Brain pericyte (primary cell): ENCODE data around the gene CFAP61.
"Not testable (repeated sequence)": the region's sequence is repeated elsewhere in the genome, so short reads cannot be mapped to it uniquely, and the experiment has no call there.

ENCODE experiments used
- DNase-seq: peaks from one replicate; pipeline ENCODE4 v3.0.0-alpha.2; 2012; ENCODE audit warnings: low read depth, low spot score

Gene CFAP61

DNA sequence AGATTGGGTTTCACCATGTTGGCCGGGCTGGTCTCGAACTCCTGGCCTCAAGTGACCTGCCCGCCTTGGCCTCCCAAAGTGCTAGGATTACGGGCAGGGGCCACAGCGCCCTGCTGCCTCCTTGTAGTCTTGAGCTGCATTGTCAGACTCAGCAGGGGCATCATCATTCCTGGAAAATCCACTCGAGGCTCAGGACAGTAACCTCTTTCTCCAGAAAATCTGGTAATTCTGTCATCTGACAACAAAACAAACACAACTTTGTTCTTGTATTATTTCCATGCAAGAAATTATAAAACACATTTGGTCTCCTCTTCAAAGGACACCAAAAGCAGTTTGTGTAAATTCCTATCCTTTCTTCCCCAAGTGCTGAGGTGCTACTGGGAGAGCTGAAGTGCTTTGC, 178.4 kb downstream of the CFAP61 start:
- no peak for DNase-seq

DNA sequence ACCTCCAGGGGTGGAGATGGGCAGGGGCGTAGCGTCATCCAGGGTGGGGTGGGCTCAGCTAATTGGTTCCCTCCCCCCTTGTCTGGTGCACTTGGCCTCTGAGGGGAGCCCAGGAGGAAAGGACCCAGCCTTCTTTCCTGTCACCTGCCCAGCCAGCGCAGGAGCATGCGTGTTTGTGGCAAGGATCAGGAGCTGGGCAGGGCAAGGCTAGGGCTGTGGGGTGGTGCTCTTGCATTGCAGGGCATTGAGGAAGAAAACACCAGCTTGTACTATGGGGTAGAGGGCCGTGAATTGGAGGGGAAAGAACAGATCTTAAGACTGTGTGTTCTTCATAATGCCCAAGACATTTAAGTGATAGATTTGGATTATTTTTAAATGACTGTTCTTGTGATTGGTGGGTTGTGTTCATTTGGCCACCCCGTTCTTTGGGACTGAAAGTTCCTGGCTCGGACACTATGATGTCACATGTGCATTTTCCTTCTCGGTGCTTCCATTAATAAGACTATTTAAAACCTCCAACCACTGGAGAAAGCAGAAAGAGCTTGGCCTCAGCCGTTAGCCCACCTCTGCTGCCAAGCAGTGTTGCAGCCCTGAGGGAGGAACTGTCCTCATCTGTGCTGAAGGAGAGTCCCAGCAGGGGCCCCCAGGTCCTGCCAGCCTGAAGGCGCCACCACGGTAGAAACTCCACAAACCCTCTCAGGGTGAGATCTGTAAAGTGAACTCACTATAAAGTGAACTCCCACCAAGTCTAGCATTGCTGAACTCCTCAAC, 179.4 kb downstream of the CFAP61 start:
- DNase-seq = no peak

DNA sequence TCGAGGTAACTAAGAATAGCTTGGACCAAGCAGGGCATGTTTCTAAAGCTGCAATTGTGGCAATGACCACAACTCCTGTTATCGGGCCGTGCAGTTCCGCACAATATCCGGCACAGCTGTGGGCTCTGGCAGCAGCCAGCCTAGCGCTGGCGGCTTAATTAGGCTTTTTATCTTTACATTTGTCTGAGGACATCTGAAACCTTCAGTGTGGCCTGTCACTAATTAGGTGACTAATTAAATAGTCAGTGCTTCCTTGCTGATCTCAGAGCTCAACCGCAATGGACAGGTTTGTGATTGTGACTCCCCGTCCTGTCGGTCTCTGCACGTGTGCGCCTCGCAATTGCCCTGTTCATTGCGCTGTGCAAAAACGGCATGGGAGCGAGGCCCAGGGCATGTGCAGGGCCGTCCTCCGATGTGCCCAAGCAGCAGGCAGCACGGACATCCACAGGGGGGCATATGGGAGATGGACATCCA, 180.7 kb downstream of the CFAP61 start:
- no peak for DNase-seq

DNA sequence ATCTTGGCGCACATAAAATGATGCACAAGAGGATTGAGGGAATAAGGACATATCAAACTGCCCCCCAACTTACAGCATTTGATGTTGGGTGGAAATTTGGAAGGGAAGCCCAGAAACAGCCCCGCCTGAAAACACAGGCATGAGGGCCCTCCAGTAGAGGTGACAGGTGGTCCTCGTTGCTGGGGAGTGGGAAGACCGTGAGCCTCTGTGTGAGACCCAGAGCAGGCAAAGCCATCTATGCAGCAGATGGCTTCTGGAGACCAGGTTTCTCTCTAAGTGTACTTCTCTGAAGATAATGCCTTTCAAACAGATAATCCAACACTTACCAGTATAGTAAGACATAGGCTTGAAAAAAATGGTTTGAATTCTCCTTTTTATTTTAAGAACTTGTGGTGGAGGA, 183.3 kb downstream of the CFAP61 start:
- DNase-seq = no peak

DNA sequence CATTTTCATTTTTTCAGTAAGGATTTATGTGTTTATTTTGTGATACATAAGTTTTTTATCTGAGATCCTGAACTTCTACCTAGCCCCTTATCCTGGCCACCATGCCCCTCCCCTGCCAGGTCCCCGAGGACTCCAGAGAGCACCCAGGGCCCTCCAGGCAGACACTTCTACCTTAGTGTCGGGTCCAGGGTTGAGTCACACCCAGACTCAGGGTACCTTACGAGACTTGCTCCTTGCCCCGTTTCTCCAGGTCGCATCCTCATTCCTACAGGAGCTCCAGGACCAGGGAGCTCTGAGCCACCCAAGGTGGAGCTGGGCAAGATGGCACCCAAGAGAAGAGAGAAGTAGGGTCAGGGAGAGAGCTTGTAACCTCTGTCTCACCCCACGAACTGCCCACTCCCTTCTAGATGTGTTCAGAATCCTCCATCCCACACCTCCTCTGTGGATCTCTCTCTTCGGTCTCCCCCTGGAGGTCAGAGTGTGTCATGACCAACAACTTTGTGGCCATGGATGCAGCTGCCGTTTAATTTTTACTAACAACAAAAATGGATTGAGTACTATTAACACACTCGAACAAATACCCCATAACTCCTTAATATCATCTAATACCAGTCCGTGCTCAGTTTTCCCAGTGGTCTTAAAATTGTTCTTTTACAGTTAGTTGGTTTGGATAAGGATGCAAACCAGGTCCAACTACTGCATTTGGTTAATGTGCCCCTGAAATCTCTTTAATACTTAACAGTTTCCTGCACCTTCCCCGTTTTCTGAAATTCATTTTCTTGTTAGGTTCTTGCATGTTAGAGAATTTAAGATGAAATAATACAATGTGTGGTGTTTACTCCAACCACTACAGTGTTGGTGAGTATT, 185.0 kb downstream of the CFAP61 start:
- DNase-seq = no peak

DNA sequence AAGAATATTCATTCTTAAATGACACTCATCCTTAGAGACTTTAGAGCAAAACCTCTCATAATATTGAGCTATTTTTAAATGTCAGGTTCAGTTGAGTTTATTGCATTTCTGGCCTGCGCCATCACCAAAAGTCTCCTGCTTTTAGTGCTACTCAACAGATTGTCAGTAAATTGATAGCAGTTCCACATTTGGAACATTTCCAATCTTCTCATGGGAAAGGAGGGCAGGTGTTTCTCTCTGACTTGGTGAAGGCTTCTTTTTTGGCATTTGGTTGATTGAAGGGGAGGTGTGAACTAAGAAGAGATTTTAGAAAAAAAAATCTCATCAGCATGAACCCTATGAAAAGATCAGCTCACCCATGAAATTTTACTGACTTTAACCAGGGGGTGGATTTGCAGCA, 189.6 kb downstream of the CFAP61 start:
- no peak for DNase-seq

DNA sequence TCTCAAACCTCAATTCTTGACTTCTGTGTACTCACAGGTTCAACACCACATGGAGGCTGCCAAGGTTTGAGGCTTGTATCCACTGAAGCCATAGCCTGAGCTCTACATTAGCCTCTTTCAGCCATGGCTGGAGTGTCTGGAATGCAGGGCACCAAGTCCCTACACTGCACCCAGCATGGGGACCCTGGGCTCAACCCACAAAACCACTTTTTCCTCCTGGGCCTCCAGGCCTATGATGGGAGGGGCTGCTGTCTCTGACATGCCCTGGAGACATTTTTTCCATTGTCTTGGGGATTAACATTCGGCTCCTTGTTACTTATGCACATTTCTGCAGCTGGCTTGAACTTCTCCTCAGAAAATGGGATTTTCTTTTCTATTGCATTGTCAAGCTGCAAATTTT, 192.1 kb downstream of the CFAP61 start:
- not testable (repeated sequence) for DNase-seq

DNA sequence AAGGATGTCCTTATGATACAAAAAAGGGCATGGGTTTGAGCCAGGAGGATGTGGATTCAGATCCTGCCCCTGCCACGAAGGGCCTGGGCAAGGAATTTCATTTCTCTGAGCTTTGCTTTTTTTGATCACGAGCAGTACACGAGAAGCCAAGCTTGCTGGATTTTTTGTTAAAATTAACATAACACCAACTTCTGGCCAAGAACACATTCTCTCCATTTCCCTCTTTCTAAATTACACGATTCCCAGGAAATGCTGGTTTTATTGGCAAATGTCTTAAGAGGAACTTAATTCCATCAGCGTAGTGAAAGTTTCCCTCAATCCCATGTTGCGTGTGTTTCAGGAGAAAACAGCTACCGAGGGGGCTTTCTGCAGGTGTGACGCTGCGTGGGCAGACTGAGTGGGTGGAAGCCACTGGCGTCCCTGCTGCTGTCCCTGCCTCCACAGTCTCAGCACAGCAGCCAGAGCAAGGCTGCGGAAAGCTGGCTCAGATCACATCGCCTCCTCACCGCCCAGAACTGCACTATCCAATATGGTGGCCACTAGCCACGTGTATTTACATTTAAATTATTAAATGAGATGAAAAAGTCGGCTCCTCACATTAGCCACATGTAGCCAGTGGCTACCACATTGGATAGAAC, 194.8 kb downstream of the CFAP61 start:
- no peak for DNase-seq

DNA sequence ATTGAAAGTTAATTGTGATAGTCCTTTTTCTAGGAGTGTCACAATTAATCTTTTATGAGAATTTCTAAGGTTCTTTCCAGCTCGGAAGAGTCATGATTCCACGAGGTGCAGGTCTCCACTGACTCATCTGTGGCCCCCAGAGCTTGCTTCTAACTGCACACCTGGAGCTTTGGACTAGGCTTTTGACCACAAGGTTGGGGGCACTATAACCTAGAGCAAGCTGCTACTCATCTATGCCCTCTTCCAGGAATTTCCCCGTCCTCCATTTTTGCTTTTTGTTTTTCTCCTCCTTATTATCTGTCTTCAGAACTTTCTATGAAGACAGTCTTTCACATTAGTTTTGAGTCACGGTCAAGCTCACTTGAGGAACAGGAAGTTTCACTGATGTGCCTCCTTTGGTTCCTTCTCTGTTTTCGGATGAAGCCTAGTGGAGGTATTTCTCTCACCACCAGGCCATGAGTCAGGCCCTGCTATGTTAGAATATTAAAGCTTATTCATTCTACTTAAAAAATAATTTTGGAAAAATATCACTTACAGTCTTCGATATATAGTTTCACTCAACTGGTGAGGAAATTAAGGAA, 196.4 kb downstream of the CFAP61 start:
- DNase-seq = no peak

DNA sequence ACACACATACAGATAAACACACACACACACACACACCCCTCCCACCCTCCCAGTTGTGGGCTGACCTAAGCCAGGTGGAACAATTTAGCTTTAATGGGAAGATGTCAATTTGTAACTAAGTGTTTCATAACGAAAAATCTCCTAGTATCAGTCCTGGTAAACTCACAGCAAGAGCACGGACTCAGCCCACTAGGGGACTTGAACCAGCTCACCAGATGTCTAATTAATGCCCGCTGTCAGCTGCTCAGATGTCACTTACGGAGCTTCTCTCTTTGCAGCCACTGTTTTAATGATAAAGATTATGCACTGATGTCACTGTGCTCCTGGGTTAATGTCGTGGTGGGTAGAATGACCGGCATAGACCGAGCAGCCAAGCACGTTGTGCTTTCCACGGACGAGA, 199.0 kb downstream of the CFAP61 start:
- no peak for DNase-seq

DNA sequence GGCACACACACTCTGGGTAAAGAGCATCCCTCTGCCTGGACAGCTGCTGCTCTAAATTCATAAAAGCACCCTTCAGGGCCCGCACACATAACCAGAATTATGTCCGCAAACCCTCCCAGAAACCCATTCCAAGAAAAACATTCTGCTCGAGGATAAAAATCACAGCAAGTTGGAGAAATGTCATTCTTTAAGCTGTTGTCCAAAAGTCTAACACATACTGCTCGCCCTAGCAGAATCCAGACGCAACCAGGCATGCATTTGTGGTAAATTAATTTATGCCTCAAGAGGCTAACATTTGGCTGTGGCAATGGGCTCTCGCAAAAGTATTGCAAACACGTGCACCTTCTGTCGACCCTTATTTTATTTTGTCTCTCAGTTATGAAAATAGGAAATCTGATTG, 199.5 kb downstream of the CFAP61 start:
- no peak for DNase-seq

DNA sequence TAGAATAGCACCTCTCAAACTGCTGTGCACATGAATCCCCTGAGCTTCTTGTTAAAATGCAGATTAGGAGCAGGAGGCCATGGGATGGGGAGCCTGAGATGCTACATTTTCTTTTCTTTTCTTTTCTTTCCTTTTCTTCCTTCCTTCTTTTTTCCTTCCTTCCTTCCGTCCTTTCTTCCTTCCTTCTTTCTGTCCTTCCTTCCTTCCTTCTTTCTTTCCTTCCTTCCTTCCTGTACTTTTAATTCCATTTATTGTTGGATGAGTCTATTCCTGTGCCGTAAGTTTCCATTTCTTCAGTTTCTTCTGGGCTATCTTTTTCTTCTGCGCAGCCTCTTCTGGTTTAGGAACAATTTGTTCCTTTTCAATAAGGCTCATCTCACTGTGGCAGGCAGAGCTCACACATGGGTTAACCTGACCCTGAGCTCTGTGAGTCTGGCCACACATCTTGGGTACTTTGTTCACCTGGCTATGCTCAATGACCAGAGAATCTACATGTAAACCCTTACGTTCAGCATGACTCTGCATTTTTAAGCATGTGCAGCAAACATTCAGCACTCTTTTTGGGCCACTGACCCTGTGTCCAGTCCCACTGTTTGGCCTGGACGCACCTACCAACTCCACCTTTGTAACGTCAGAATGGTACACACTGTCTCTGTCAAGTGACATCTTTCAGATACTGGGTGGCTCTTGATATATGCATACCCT, 200.9 kb downstream of the CFAP61 start:
- no peak for DNase-seq

DNA sequence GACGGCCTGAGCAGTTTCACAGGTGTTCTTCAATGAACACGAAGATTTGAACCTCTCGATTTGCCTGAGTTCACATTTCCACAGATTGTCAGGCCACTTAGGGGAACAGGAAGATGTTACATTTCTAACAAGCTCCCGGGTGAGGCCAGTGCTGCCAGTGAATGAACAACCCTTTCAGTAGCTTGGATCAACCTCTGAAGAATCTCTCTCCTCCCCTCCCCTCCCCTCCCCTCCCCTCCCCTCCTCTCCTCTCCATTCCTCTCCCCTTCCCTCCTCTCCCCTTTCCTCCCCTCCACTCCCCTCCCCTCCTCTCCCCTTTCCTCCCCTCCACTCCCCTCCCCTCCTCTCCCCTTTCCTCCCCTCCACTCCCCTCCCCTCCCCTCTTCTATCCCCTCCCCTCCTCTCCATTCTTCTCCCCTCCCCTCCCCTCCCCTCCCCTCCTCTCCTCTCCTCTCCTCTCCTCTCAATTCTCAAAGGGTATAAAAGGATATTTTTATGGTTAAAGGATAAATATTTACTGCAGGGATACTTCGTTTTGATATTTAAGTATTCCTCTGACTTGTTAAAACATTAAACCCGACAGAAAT, 201.5 kb downstream of the CFAP61 start:
- DNase-seq = no peak

DNA sequence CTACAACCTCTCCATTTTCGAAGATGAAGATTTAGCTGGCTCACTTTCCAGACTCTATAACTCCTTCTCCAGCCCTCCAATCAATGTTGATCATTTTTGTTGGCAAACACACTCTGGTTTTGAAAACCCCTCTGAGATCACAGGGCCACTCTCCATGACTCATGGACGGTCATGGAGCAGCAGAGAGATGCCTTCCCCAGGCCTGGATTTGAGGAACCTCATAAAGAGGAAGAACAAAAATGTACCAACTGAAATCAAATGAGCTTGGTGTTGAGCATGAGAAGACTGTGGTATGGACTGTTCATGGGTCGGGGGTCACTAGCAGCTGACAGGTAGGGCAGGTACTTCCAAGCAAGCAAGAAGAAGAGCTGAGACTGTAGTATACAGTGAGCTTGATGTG, 202.8 kb downstream of the CFAP61 start:
- DNase-seq = no peak

DNA sequence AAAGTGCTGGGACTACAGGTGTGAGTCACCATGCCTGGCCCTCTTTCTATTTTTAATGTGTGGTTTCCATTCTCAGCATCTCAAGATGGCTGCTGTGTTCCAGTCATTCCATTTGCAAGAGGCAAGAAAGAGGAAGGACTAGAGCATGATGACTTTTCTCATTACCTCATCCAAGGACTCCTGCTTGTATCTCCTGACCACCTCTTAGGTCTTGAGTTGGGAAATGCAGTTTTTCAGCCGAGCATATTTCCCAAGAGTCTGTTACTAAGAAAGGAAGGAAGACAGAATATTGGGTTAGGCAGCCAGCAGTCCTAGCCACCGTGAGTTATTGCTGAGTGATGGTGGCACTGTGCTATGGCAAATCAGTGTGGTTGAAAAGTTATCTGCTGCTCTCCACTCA, 207.2 kb downstream of the CFAP61 start:
- no peak for DNase-seq

DNA sequence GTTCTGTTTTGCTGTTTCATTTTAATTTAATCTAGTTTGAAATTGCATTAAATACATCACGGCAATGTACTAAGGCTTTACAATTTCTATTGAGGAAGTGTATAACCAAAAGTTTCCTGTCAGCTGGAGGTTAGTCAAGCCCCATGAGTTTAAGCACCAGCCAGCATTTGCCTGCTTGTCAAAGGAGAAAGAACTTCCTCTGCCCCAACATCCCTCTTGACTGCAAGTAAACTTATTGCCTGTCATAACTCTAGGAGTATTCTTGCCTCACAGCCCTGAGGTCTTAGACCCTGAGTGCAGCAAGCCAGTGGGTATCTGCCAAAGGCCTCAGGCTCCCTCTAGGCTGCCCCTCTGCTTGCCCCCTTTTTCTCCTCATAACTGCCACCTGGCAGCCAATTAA, 208.8 kb downstream of the CFAP61 start:
- DNase-seq = no peak

DNA sequence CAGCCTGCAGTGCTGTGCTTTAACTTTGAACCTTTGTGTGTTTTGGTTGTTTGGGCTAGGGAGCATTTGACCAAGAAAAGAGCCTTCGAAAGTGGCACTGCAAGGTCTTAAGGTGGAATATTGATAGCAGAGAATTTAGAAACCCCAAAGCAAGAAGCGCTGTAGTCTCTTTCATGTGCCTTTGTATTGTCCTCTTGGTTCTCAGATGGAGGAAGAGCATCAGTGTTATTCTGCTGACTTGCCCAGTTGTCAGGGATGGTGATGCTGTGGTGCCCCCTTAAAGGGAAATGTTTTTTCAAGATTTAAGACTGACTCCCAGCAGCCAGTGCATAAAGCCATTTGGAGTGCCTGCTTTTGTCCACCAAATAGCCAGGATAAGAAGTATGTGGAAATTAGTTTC, 212.9 kb downstream of the CFAP61 start:
- DNase-seq = no peak

DNA sequence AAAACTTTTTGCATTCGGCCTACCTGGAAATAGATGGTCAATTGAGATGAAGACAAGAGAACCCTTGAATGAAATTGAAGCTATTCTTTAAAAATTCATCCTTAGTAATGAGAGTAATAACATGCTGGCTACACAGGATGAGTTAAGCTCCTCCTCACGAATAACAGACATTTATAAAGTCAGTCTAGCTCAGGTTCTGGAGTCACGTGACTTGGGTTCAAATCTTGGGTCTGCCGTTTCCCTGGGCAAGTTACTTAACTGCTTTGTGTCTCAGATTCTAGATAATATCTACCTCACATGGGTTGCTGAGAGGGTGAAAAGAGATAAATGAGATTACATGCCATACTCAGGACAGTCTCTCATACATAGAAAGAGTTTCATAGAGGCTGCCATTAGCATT, 214.2 kb downstream of the CFAP61 start:
- no peak for DNase-seq

DNA sequence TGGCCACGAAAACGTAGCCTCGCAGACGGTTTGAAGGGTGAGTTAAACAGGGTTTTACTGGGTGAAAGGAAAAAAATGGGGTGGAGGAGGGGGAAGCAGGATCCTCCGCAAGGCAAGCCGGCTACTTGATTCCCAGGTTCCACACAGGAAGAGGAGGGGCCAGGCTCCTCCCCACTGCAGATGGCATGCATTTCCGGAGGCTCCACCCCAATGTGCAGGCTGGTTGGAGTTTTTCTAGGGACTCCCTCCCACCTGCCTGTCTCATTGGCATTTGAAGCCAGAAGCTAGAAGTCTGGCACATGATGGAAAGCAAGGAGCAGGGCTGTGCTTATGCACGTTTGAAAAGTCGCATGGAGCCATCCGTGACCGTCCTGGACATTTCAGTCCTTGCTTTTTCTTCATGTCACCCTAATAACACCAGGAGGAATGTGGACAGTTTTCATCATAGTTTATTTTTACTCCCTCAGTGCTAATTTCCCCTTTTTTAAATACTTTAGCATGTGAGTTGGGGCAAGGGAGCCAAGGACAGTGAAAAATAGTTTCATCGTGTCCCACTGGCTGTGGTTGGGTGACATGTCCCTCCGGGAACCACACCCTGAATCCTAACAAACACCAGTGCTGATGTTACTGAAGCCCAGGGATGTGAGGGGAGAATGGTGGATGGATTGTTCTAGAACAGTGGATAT, 215.5 kb downstream of the CFAP61 start:
- DNase-seq = no peak

DNA sequence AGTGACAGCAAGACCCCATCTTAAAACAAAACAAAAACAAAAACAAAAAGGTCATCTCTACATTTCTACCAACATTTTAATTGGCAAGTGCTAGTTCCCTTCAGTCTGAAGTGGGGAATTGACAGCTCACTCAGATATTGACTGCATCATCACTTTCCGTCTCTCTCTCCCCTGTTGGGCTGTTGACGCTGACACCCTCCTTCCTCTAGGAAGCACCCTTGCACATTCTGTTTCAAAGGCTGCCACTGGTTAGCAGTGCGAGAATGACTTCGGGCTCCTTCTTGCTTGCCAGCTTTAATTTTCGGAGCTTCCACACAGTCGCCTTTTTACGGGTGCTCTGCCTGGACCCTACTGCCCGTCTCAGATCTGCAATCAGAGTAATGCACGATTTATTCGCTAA, 218.9 kb downstream of the CFAP61 start:
- DNase-seq = no peak

DNA sequence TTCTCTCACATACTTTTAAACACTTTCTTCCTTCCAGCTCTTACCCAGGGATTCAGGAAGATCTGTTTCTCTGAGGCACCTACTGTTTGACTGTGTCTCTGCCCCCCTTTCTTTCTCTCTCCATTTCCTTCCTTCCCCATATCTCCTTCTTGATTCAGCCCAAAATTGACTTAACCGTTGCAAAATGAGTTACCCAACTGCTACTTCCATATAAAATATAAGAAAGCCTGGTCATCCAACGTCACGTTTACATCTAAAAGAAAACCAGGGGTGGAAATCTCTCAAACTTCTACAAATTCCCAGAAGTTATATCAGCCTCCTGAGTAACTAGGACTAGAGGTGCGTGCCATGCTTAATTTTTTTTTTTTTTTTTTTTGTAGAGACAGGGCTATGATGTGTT, 220.4 kb downstream of the CFAP61 start:
- DNase-seq = no peak
